ENCODE data around the gene KRT33A. TPM values are rescaled to one million over a fixed set of nuclear protein-coding genes. Genes with fewer than 3 reads are reported as not detected.

The KRT33A gene
- polyA plus RNA-seq, 3 donors: not detected

DNA sequence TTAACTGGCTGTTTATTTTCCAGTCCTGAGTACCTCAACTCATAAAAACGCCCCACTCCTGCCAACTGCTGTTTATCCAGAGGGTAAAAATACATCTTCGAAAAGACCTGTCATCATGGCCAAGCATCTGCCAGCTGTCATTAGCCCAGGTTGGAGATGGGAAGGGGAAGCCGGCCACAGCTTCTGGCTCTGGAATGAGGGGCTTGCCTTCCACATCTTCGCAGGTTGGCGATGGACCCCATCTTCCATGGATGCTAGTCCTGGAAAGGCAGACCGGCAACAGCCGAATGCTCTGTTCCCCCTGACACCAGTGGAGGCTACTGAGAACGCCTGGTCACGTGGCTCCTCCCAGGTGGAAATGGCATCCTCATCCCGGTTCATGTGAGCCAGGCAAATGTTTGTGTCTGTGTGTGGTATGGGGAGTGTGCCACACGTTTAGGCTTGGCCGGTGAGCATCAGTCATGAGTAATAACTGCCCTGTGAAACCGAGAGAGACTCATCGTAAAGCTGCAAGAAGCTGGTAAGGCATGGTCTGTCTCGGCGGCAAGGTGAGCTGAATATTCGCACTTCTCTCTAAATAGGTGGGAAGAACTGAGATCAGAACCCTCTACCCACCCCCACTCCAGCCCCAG, 34.7 kb downstream of the KRT33A start:
- Mint-ChIP-seq H3K36me3 (no peaks in the 10 kb centered on the region), H3K27ac (peak overlapping the region in 1 of 7 donors; percentile 50), H3K27me3 (ENCODE audit: low read depth in 3 of 3) (peaks cover 5 to 10% (median 8%) of the 10 kb centered on the region in 3 donors), H3K4me3 (no peak overlapping the region), H3K9me3 (peaks cover 5 to 22% (median 14%) of the 10 kb centered on the region in 7 donors), H3K4me1 (no peaks in the 10 kb centered on the region)
- Histone ChIP-seq H4K20me1 (ENCODE audit: insufficient read depth, low read length) (no peaks in the 10 kb centered on the region), H3K4me2 (replicated peaks; ENCODE audit: extremely low read depth, low read length, poor library complexity, severe bottlenecking) (no peak overlapping the region), H2AFZ (ENCODE audit: insufficient read depth, low read depth, low read length, poor library complexity, severe bottlenecking) (no peak overlapping the region), H3K9me3 (replicated peaks in 1 of 2; ENCODE audit: control insufficient read depth in 1 of 2, insufficient read depth in 1 of 2, low read length in 2 of 2) (peaks cover 7 to 10% of the 10 kb centered on the region in 2 donors), H3K79me2 (ENCODE audit: insufficient read depth, low read length) (no peaks in the 10 kb centered on the region), H3K27me3 (ENCODE audit: control insufficient read depth in 2 of 2, insufficient read depth in 2 of 2, low read length in 2 of 2) (no peaks in the 10 kb centered on the region), H3K9ac (ENCODE audit: insufficient read depth, low read length, poor library complexity, severe bottlenecking) (no peak overlapping the region), H3K4me3 (replicated peaks in 1 of 3; ENCODE audit: low read depth in 2 of 3, low read length in 3 of 3) (no peak overlapping the region), H3K36me3 (replicated peaks in 1 of 2; ENCODE audit: control insufficient read depth in 1 of 2, insufficient read depth in 2 of 2, low read length in 2 of 2) (no peaks in the 10 kb centered on the region), H3K4me1 (ENCODE audit: control insufficient read depth in 1 of 2, insufficient read depth in 2 of 2, low read length in 2 of 2) (no peaks in the 10 kb centered on the region), H3K27ac (ENCODE audit: low read depth in 1 of 2, low read length in 2 of 2) (no peak overlapping the region)
- TF ChIP-seq, protein P1, sequence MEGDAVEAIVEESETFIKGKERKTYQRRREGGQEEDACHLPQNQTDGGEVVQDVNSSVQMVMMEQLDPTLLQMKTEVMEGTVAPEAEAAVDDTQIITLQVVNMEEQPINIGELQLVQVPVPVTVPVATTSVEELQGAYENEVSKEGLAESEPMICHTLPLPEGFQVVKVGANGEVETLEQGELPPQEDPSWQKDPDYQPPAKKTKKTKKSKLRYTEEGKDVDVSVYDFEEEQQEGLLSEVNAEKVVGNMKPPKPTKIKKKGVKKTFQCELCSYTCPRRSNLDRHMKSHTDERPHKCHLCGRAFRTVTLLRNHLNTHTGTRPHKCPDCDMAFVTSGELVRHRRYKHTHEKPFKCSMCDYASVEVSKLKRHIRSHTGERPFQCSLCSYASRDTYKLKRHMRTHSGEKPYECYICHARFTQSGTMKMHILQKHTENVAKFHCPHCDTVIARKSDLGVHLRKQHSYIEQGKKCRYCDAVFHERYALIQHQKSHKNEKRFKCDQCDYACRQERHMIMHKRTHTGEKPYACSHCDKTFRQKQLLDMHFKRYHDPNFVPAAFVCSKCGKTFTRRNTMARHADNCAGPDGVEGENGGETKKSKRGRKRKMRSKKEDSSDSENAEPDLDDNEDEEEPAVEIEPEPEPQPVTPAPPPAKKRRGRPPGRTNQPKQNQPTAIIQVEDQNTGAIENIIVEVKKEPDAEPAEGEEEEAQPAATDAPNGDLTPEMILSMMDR (IDR thresholded peaks at IDR 0.05): no peak
- 91% methylated on average over 12 of the region's 17 CpGs for WGBS (ENCODE audit: insufficient coverage)
- no peak for DNase-seq
- intact Hi-C loops (cut with micrococcal nuclease): no loop called here

DNA sequence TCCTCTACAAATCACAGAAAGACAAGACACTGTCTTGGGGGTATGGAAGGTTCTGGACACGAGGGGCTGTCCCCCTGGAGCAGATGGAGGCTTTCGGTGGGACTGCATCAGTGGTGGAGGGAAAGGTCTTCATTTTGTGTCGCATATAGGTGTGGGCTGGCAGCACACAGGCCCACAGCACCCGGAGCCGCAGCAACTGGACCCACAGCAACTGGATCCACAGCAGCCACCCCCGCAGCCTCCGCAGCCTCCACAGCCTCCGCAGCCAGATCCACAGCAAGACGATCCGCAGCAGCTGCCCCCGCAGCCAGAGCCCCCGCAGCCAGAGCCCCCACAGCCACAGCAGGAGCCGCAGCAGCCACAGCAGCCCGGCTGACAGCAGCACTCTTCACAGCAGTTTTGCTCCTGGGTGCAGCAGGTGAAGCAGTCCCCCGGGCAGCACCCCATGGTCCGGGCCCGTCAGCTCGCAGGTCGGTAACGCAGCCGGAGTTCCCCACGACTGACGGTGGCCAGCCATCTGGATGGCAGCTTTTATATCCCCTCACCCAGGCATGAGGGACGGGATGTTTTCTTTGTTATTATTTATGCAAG, 35.3 kb downstream of the KRT33A start, which contains the start of gene KRTAP17-1:
Gene KRTAP17-1, minus strand, starts transcription at position 507 of the 591 bp plus-strand sequence. Its CDS starts 60 bp downstream, at position 447.
- Histone ChIP-seq H3K27me3 (ENCODE audit: control insufficient read depth in 2 of 2, insufficient read depth in 2 of 2, low read length in 2 of 2) (no peaks in the 10 kb centered on the region), H3K4me2 (replicated peaks; ENCODE audit: extremely low read depth, low read length, poor library complexity, severe bottlenecking) (no peak within 1 kb of the TSS), H3K4me1 (ENCODE audit: control insufficient read depth in 1 of 2, insufficient read depth in 2 of 2, low read length in 2 of 2) (no peaks in the 10 kb centered on the region), H3K36me3 (replicated peaks in 1 of 2; ENCODE audit: control insufficient read depth in 1 of 2, insufficient read depth in 2 of 2, low read length in 2 of 2) (no peaks in the 10 kb centered on the region), H3K27ac (ENCODE audit: low read depth in 1 of 2, low read length in 2 of 2) (no peak within 1 kb of the TSS), H3K4me3 (replicated peaks in 1 of 3; ENCODE audit: low read depth in 2 of 3, low read length in 3 of 3) (no peak within 1 kb of the TSS), H3K9me3 (replicated peaks in 1 of 2; ENCODE audit: control insufficient read depth in 1 of 2, insufficient read depth in 1 of 2, low read length in 2 of 2) (peaks cover 7 to 8% of the 10 kb centered on the region in 2 donors), H2AFZ (ENCODE audit: insufficient read depth, low read depth, low read length, poor library complexity, severe bottlenecking) (no peak within 1 kb of the TSS), H3K9ac (ENCODE audit: insufficient read depth, low read length, poor library complexity, severe bottlenecking) (no peak within 1 kb of the TSS), H3K79me2 (ENCODE audit: insufficient read depth, low read length) (no peaks in the 10 kb centered on the region), H4K20me1 (ENCODE audit: insufficient read depth, low read length) (no peaks in the 10 kb centered on the region)
- Mint-ChIP-seq H3K27me3 (ENCODE audit: low read depth in 3 of 3) (peaks cover 5 to 10% (median 8%) of the 10 kb centered on the region in 3 donors), H3K9me3 (peaks cover 4 to 20% (median 12%) of the 10 kb centered on the region in 7 donors), H3K36me3 (peaks cover 0 to 2% of the 10 kb centered on the region in 2 donors), H3K27ac (peak within 1 kb of the TSS in 2 of 7 donors; percentile 12 to 50), H3K4me3 (no peak within 1 kb of the TSS), H3K4me1 (no peaks in the 10 kb centered on the region)
- intact Hi-C loops (cut with micrococcal nuclease): no loop called here
- TF ChIP-seq, protein P1 (IDR thresholded peaks at IDR 0.05): no peak
- 91% methylated on average over 20 of the region's 24 CpGs for WGBS (ENCODE audit: insufficient coverage)
- no peak for DNase-seq
